BLaER1 (cell line): ENCODE measurements around the gene RAB11FIP4.

ENCODE experiments used
- H3K27ac ChIP-seq: shearing (Covaris generic); formaldehyde crosslinking; 2 replicates; pipeline ENCODE4 v1.8.1; 2022
- H3K27me3 ChIP-seq: shearing (Covaris generic); formaldehyde crosslinking; 2 replicates; pipeline ENCODE4 v1.8.1; 2022
- H3K36me3 ChIP-seq: shearing (Covaris generic); formaldehyde crosslinking; 2 replicates; pipeline ENCODE4 v1.8.1; 2022
- H3K4me1 ChIP-seq: shearing (Covaris generic); formaldehyde crosslinking; 2 replicates; pipeline ENCODE4 v1.8.1; 2022
- H3K4me2 ChIP-seq: shearing (Covaris generic); formaldehyde crosslinking; 2 replicates; pipeline ENCODE4 v1.8.1; 2022
- H3K4me3 ChIP-seq: shearing (Covaris generic); formaldehyde crosslinking; 2 replicates; pipeline ENCODE4 v1.8.1; 2022
- H3K9ac ChIP-seq: shearing (Covaris generic); formaldehyde crosslinking; 2 replicates; pipeline ENCODE4 v1.8.1; 2022
- H3K9me3 ChIP-seq: shearing (Covaris generic); formaldehyde crosslinking; 2 replicates; pipeline ENCODE4 v1.8.1; 2022
- H4K20me1 ChIP-seq: shearing (Covaris generic); formaldehyde crosslinking; 2 replicates; pipeline ENCODE4 v1.8.1; 2022
- Cebpa-rat ChIP-seq: shearing (Covaris generic); IDR thresholded peaks from 2 replicates; pipeline ENCODE4 v1.8.1; 2022

Gene RAB11FIP4

GRCh38 chr17:31416503-31416923, 25.0 kb downstream of the RAB11FIP4 start:
- no peak for TF ChIP-seq Cebpa-rat
- Histone ChIP-seq H3K9me3 (no peaks in the 10 kb centered on the region), H3K36me3 (no peaks in the 10 kb centered on the region), H3K9ac (no peak overlapping the region), H3K4me1 (peaks cover 18% of the 10 kb centered on the region), H3K4me3 (no peak overlapping the region), H3K4me2 (no peak overlapping the region), H4K20me1 (no peaks in the 10 kb centered on the region), H3K27me3 (no peaks in the 10 kb centered on the region), H3K27ac (no peak overlapping the region)

GRCh38 chr17:31417051-31417792, 25.7 kb downstream of the RAB11FIP4 start:
- Histone ChIP-seq H3K9ac (no peak overlapping the region), H3K27me3 (no peaks in the 10 kb centered on the region), H3K4me2 (no peak overlapping the region), H3K36me3 (no peaks in the 10 kb centered on the region), H4K20me1 (no peaks in the 10 kb centered on the region), H3K9me3 (peaks cover 6% of the 10 kb centered on the region), H3K4me3 (no peak overlapping the region), H3K27ac (no peak overlapping the region), H3K4me1 (peaks cover 18% of the 10 kb centered on the region)
- no peak for TF ChIP-seq Cebpa-rat

GRCh38 chr17:31418773-31419350, 27.4 kb downstream of the RAB11FIP4 start:
- TF ChIP-seq Cebpa-rat, result no peak
- no peaks in the 10 kb centered on the region for H3K27me3 ChIP-seq
- H3K9me3 ChIP-seq, result peaks cover 21% of the 10 kb centered on the region
- no peak overlapping the region for H3K9ac ChIP-seq
- H3K4me1 ChIP-seq, result peaks cover 18% of the 10 kb centered on the region
- no peak overlapping the region for H3K4me3 ChIP-seq
- H3K27ac ChIP-seq, result no peak overlapping the region
- H3K36me3 ChIP-seq, result no peaks in the 10 kb centered on the region
- H4K20me1 ChIP-seq, result no peaks in the 10 kb centered on the region
- no peak overlapping the region for H3K4me2 ChIP-seq

DNA sequence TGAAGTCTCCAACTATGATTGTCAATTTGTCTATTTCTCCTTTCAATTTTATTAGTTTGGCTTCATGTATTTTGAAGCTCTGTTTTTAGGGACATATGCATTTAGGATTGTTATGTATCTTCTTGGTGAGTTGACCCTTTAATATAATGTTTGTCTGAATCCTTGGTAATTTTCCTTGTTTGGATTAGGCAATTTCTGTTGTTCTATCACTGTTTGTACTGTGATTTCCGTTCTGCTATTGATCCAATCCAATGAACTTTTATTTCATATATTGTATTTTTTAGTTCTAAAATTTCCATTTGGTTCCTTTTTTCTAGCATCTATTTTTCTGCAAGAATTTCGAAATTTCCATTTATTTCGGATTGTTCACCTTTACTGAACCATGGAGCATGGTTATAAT, 31.0 kb downstream of the RAB11FIP4 start:
- H3K4me2 ChIP-seq, result no peak overlapping the region
- H3K27me3 ChIP-seq, result no peaks in the 10 kb centered on the region
- no peak overlapping the region for H3K9ac ChIP-seq
- H3K9me3 ChIP-seq, result peaks cover 21% of the 10 kb centered on the region
- no peaks in the 10 kb centered on the region for H3K36me3 ChIP-seq
- H3K27ac ChIP-seq, result no peak overlapping the region
- H3K4me3 ChIP-seq, result no peak overlapping the region
- TF ChIP-seq Cebpa-rat, result no peak
- peaks cover 20% of the 10 kb centered on the region for H3K4me1 ChIP-seq
- no peaks in the 10 kb centered on the region for H4K20me1 ChIP-seq

DNA sequence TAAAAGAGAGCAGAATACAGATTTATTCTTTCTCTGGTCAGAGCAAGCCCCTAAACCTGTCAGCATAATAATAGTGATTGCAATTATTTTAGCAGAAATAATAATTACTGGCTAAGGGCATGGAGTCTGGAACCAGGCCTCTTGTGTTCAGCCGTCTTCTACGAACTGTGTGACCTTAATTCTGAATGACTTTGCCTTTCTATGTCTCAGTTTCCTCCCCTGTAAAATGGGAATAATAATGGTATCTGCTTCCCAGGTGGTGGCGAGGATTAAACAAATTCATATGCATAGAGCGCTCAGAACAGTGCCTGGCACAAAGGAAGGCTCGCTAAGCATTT, 33.4 kb downstream of the RAB11FIP4 start:
- no peak for TF ChIP-seq Cebpa-rat
- H3K9ac ChIP-seq, result no peak overlapping the region
- H3K4me1 ChIP-seq, result peaks cover 43% of the 10 kb centered on the region
- H3K36me3 ChIP-seq, result no peaks in the 10 kb centered on the region
- no peak overlapping the region for H3K27ac ChIP-seq
- H3K9me3 ChIP-seq, result peaks cover 21% of the 10 kb centered on the region
- no peak overlapping the region for H3K4me3 ChIP-seq
- H3K4me2 ChIP-seq, result peak overlapping the region; percentile 74
- no peaks in the 10 kb centered on the region for H4K20me1 ChIP-seq
- H3K27me3 ChIP-seq, result no peaks in the 10 kb centered on the region

- TF ChIP-seq Cebpa-rat, result no peak
- Histone ChIP-seq H3K9ac (no peak overlapping the region; the same call in 1 of the 2 replicates), H3K4me2 (peak overlapping the region; percentile 74), H3K27ac (peak overlapping the region; percentile 60; the same call in 1 of the 2 replicates), H4K20me1 (no peaks in the 10 kb centered on the region), H3K9me3 (peaks cover 21% of the 10 kb centered on the region), H3K4me3 (no peak overlapping the region), H3K36me3 (no peaks in the 10 kb centered on the region), H3K4me1 (peaks cover 43% of the 10 kb centered on the region), H3K27me3 (no peaks in the 10 kb centered on the region)
Measured at GRCh38 chr17:31425282-31426040, 34.0 kb downstream of the RAB11FIP4 start.

DNA sequence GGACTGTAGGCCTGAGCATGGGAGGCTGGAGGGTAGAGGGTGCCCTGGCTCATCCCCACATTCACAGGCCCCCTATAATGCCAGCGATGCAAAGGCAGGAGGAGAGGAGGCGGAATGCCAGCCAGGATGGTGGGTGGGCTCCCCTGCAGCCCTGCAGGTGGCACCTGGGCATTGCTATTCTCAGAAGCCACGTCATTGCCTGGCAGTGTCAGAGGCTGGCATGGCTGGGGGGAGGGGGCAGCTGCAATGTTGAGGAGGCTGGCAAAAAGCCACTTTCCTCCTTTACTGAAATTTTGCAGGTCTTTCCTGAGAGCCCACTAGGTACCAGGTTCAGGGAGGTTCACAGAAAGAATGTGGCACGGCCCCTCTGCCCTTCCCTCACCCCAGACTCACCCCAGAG, 36.2 kb downstream of the RAB11FIP4 start:
- no peak for TF ChIP-seq Cebpa-rat
- Histone ChIP-seq H3K27me3 (no peaks in the 10 kb centered on the region), H4K20me1 (no peaks in the 10 kb centered on the region), H3K4me3 (no peak overlapping the region), H3K9ac (no peak overlapping the region), H3K4me1 (peaks cover 65% of the 10 kb centered on the region), H3K9me3 (peaks cover 12% of the 10 kb centered on the region), H3K27ac (peak overlapping the region; percentile 46; the same call in 1 of the 2 replicates), H3K36me3 (no peaks in the 10 kb centered on the region), H3K4me2 (peak overlapping the region; percentile 80)

- peak overlapping the region; percentile 46; the same call in 1 of the 2 replicates for H3K27ac ChIP-seq
- H3K4me1 ChIP-seq, result peaks cover 69% of the 10 kb centered on the region
- no peak for TF ChIP-seq Cebpa-rat
- H3K4me3 ChIP-seq, result no peak overlapping the region
- H3K9me3 ChIP-seq, result peaks cover 8% of the 10 kb centered on the region
- H4K20me1 ChIP-seq, result peaks cover under 1% of the 10 kb centered on the region; the same call in 1 of the 2 replicates
- no peaks in the 10 kb centered on the region for H3K36me3 ChIP-seq
- H3K4me2 ChIP-seq, result peak overlapping the region; percentile 80
- no peaks in the 10 kb centered on the region for H3K27me3 ChIP-seq
- H3K9ac ChIP-seq, result no peak overlapping the region
Measured at GRCh38 chr17:31428111-31428510, 36.6 kb downstream of the RAB11FIP4 start.

DNA sequence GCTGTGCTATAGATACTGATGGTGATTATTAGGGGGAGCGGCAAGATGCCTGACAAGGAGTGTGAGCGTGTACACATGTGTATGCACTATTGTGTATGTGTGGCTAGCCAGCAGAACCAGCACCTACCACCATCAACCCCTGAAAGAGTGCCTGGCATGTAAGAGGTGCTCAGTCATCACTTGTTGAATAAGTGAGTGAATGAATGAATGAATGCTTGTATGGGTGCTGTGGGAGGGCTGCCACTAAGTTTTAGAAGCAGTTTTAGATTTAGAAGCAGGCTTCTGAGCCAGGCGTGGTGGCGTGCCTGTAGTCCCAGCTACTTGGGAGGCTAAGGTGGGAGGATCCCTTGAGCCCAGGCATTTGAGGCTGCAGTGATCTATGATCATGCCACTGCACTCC, 37.0 kb downstream of the RAB11FIP4 start:
- peaks cover 4% of the 10 kb centered on the region; the same call in 1 of the 2 replicates for H3K9me3 ChIP-seq
- no peak for TF ChIP-seq Cebpa-rat
- H3K27me3 ChIP-seq, result no peaks in the 10 kb centered on the region
- H3K36me3 ChIP-seq, result no peaks in the 10 kb centered on the region
- peaks cover 73% of the 10 kb centered on the region for H3K4me1 ChIP-seq
- H3K9ac ChIP-seq, result no peak overlapping the region
- peaks cover 4% of the 10 kb centered on the region for H4K20me1 ChIP-seq
- peak overlapping the region; percentile 80 for H3K4me2 ChIP-seq
- H3K4me3 ChIP-seq, result no peak overlapping the region
- peak overlapping the region; percentile 46; the same call in 1 of the 2 replicates for H3K27ac ChIP-seq
